ENCODE results near the gene CALM3.

CALM3 gene

DNA sequence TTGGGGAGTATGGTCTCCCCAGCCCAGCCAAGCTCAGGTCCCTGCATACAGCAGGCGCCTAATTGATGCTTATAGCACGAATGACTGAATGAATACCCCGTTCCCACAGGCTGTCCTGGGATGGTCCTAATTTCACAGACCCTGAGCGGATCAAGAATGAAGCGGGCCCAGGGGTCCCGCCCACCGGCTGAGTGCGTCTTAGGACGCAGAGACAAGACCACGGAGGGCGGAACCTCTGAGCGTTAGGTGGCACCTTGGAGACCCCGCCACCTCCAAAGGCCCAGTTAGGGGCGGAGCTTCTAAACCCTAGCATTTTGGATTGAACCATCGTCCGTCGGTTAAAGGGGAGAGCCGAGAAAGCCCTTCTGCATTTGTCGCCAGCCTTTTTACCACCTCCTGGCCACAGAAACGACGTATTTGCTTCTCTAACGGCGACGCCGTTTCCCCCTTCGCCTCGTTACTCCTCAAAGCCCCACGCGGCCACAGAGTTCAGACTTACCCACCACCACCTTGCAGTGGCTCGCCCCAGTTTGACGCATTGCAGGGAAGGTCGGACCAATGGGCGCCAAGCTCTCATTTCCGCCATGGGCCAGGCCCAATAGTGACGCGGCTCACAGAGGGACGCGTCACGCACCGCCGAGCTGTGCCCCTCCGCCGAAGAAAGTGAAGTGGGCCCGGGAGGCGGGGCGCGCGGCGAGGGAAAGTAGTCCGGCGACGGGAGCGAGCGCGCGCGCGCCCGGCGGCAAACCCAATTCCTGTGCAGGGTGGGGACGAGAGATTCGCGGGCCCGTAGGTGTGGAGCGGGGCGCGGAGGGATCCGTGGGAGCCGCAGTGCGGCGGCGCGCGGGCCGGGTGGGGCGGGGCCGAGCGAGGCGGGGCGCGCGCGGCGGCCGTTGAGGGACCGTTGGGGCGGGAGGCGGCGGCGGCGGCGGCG is 479 bp upstream of the CALM3 start:
- DNase-seq = peak; percentile 97 to 99 (median 97)

DNA sequence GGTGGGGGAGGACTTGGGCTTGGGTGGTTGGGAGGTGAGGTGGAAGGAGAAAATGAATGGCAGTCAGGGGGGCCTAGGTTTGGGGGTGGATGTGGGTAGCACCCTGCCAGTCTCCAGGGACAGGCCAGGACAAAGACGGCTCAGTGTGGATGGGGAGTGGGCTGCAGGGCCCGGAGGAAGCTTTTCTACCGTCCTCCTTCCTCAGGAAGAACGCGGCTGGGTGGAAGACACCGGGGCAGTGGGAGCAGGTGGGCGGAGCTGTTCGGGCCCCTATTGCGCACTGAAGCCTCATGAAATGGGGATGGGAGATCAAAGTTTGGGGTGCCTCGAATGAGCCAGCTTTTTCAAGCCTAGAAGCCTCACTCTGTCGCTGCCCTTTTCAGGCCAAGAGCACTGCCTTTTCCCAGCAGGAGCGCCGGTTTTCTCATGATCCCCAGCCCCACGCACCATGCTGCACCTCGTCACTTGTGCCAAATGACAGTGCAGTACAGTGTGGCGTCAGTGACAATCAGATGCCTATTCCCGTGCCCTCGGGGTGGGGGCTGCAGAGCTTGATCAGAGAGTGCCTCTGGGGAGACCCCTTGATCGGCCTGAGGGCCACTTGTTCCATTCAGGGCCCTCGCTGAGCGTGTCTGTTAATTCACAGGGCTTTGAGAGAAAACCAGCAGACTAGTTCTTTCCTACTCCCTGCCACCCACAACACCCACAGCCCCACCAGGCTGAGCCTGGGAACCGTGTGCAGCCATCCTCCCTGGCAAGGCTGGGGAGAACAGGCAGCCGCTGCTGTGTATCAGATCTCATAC is 1.5 kb downstream of the CALM3 start:
- no peak for DNase-seq

DNA sequence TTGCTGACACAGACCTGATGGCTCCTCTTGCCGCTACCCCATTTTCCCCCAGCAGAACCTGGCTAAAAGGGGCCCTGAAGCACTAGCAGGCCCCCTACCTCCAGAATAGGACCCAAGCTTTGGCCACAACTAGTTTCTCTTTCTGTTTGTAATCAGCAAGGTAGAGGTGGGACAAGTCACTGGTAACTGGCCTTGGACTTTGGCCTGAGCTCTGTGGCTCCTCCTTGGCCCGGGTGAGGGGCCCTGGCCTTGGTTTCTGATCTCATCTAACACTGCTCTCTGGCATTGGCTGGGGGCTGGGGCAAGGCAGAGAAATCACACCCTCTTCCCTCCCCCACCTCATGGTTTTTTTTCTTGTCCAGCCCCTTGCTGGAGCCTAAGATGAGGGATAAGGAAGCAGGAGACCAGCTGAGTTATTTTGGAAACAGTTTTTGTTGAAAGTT is 2.1 kb downstream of the CALM3 start:
- DNase-seq = no peak

DNA sequence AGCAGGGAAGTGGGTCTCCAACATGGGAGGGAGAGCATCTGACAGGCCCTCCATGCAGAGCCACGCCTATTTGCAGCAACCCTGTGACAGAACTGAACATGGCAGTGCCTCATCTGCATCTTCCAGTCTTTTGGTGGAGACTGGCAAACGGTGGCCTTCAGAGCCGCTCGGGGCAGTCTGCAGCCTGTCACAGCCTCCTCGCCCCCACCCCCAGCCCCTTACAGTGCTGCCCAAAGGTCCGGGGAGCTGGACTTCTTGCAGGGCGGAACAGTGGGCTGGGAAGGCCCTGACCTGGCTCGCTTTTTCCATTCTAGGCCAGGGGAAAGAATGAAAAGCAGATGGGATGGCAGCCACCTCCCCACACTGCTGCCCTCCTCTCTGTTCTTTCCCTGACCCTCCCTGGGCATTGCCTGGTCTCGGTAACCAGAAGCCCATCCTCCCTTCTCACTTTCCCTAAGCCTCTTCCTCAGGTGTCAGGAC is 2.7 kb downstream of the CALM3 start:
- DNase-seq = no peak

DNA sequence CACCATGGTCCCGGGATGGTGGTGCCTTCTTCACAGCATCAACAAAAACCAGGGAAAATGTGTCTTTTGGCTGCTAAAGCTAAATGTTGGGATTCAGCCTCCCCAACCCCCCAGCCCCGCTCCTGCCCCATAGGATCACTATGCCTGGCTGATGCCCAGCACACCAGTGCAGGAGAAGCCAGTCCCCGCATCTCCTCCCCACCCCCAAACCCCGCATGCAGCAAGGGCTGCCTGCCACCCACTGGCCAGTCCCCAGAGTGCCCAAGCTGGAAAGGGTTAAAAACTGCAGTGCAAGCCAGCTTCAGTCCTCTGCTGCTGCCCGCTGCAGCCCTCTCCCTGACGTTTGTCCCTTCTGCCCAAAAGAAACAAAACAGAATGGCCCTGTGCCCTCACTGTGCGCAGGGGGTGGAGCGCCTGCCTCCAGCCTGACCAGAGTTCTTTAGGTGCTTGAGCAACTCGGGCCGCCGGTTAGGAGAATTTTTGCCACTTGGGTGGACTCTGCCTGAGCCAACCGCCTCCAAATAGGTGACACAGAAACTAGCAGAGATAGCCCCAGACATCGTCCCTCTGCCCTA is 3.7 kb downstream of the CALM3 start:
- DNase-seq = no peak

DNA sequence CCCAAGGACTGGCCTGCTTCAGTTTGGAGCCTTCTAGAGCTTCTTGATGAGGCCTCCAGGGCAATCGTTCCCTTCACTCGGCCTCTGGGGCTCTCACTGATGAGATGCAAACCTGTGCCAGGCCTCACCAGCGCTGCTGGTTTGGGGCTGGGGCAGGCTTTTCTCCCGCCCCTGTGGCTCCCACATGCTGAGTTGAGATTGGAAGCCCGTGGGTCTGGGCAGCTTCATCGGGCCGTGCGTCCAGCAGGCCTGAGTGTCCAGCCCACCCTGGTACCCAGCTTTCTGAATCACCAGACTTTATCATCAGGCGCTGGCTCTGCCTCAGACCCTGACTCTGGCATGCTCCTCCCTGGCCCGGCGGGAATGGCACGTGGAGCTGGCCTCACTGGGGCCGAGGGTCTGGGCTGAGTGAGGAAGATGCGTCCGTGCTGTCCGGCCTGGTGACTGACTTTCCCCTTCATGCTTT is 4.3 kb downstream of the CALM3 start:
- no peak for DNase-seq

DNA sequence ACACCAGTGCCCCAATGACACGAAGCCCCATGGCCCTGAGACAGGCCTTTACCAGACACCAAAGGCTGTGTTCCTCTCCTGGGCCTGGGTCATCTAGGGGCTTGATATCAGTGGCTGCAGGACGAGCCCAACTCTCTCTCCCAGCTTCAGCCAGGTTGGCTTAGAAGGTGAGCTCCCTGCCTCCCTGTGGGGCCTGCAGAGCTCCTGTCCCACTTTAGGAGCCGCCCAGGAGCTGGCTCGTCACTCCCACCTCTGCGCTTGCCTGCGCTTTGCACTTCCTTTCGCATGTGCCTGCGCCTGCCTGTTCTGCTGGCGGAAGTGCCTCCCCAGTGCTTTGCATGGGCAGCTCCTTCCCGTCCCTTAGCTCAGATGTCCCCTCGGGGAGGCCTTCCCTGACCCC is 4.9 kb downstream of the CALM3 start:
- DNase-seq = no peak

DNA sequence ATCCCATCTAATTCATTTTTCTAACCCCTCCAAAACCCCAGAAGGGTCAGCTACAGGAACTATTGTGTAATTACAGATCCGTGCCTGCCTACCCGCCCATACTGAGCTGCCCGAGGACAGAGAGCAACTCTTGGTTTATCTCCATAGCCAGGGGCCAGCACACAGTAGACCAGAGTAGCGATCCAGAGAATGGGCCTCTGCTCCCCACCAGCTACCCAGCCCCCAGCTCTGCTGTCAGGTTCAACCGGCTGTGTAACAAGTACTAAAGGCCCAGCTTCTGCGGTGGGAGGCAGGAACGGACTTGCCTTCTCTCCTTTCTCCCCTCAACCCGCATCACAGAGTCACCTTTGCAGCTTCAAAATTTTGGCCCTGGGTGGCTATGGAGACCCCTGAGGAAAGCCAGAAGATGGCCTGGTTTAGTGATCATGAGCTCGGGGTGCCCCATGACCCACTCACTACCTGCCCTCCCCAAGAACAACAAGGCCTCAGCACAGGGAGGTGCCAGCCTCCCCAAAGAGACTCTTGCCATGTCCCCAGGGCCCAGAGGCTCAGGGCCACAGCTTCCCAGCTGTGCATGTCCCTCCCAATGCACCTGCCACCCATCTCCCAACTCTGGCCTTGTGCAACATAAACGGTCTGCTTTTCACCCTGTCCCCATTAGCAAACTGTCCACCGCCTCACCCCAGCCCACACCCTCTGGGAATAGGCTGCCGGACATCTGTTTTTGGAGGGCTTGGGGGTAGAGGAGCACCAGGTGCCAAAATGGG is 5.7 kb downstream of the CALM3 start:
- DNase-seq = no peak

DNA sequence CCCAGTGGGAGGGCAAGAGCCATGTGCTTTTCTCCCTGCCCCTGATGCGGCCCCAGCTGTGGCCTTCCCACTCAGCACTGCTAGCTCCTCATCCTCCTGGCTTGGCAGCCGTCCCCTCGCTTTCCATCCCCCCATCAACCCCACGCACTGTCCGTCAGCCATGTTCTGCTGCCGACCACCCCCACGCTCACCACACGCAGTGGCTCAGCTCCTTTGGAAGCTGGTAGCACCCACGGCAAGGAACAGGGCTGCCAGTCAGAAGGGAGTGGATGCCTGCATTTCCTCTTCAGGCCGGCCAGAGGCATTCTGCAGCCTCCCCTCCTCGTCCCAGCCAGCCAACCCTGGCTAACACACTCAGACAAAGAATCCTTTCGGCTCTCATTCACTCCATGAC is 6.3 kb downstream of the CALM3 start:
- no peak for DNase-seq

DNA sequence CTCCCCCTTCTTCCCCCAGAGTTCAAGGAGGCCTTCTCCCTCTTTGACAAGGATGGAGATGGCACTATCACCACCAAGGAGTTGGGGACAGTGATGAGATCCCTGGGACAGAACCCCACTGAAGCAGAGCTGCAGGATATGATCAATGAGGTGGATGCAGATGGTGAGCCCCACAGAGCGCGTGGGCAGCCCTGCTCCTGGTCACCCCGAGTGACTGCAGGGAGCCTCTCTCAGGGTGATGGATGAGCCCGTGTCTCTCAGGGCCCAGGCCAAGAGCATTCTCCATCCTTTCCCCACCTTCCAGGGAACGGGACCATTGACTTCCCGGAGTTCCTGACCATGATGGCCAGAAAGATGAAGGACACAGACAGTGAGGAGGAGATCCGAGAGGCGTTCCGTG is 7.0 kb downstream of the CALM3 start:
- DNase-seq = no peak

DNA sequence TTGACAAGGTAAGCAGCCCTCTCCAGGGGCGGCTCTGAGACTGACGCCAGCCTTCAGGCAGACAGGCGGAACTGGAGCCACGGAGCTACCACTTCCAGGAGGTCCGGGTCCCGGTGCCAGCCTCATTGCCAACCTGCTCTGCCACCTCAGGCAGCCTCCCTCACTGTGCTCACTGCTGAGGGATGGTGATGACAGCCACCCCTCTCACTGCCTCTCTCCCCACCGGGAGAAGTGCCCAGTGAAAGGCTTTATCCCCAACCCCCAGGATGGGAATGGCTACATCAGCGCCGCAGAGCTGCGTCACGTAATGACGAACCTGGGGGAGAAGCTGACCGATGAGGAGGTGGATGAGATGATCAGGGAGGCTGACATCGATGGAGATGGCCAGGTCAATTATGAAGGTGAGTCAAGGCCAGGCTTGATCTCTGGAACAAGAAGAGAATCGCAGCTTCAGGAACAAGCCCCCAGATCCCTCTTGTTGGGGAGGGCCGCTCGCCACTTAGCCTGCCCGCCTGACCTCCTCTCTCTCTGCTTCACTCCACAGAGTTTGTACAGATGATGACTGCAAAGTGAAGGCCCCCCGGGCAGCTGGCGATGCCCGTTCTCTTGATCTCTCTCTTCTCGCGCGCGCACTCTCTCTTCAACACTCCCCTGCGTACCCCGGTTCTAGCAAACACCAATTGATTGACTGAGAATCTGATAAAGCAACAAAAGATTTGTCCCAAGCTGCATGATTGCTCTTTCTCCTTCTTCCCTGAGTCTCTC is 7.6 kb downstream of the CALM3 start:
- peak in 1 of 3 experiments; percentile 10 for DNase-seq

DNA sequence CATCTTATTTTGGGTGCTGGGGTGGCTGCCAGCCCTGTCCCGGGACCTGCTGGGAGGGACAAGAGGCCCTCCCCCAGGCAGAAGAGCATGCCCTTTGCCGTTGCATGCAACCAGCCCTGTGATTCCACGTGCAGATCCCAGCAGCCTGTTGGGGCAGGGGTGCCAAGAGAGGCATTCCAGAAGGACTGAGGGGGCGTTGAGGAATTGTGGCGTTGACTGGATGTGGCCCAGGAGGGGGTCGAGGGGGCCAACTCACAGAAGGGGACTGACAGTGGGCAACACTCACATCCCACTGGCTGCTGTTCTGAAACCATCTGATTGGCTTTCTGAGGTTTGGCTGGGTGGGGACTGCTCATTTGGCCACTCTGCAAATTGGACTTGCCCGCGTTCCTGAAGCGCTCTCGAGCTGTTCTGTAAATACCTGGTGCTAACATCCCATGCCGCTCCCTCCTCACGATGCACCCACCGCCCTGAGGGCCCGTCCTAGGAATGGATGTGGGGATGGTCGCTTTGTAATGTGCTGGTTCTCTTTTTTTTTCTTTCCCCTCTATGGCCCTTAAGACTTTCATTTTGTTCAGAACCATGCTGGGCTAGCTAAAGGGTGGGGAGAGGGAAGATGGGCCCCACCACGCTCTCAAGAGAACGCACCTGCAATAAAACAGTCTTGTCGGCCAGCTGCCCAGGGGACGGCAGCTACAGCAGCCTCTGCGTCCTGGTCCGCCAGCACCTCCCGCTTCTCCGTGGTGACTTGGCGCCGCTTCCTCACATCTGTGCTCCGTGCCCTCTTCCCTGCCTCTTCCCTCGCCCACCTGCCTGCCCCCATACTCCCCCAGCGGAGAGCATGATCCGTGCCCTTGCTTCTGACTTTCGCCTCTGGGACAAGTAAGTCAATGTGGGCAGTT is 8.6 kb downstream of the CALM3 start:
- peak in 1 of 3 experiments; percentile 10 for DNase-seq

DNA sequence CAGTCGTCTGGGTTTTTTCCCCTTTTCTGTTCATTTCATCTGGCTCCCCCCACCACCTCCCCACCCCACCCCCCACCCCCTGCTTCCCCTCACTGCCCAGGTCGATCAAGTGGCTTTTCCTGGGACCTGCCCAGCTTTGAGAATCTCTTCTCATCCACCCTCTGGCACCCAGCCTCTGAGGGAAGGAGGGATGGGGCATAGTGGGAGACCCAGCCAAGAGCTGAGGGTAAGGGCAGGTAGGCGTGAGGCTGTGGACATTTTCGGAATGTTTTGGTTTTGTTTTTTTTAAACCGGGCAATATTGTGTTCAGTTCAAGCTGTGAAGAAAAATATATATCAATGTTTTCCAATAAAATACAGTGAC is 9.3 kb downstream of the CALM3 start:
- no peak for DNase-seq

DNA sequence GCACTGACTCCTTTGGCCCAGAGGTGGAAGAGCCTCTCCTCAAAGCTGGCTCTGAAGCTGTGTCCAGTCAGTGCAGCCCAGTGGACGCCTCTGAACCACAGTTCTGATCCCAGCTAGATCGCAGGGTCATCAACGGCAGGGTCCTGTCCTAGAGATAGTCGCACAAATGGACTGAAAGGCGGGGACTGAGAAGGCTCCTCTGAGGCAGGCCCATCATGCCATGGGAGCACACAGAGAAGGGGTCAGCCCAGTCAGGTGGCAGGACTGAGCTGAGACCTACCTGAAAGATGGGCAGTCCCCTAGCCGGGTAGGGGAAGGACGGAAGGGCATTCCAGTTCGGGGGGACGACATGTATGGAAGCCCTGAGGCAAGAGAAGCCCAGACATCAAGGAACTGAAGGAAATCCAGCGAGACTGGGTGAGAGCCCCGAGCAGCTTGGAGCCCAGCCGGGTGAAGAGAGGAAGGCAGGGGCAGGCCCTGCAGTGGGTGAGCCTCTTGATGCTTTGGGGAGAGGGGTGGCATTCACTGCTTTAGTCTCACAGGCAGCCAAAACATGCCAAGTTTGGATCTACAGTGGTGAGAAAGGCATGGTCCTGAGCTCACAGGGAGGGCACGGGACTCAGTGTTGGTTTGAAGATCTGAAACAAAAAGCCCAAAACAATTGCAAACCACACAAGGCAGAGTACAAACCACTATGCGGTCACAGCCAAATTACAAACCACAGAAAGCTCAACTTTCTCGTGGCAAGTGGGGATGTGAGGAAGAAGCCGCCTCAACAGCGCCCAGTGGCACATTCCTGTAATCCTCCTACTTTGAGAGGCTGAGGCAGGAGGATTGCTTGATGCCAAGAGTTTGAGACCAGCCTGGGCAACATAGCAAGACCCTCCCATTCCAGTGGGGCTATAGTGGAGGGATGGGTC is 10.0 kb downstream of the CALM3 start:
- no peak for DNase-seq

DNA sequence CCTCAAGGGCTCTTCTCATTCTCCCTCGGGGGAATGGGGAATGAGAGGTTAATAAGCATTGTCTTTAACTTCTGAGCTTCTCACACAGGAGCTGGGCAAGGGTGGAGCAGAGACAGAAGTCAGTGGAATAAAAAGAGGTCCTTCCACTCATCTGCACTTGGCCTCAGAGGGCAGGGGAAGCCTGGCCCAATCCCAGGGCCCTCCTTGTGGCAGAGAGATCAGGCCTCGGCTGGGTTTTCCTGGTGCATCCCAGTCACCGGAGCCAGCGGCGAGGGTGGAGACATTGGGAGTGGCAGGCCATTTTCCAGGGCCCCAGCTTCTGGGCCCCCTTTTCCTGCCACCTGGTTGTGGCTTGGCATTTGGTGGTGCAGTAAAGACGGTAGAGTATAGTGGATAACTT is 10.6 kb downstream of the CALM3 start:
- no peak for DNase-seq

DNA sequence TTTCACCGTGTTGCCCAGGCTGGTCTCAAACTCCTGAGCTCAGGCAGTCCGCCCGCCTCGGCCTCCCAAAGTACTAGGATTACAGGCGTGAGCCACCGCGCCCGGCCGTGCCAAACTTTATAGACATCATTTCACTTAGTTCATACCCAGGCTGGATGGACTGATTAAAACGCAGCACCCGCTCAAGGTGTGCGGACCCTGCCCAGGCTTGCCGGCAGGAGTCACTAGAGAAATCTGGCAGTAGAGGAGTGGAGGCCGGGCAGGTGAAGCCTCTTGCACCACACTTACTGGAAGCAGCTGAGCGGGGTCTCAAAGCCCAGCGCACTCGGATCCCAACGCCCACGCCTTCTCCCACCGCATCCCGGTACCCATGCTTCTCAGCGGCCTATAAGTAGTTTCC is 12.4 kb downstream of the CALM3 start:
- DNase-seq = no peak

DNA sequence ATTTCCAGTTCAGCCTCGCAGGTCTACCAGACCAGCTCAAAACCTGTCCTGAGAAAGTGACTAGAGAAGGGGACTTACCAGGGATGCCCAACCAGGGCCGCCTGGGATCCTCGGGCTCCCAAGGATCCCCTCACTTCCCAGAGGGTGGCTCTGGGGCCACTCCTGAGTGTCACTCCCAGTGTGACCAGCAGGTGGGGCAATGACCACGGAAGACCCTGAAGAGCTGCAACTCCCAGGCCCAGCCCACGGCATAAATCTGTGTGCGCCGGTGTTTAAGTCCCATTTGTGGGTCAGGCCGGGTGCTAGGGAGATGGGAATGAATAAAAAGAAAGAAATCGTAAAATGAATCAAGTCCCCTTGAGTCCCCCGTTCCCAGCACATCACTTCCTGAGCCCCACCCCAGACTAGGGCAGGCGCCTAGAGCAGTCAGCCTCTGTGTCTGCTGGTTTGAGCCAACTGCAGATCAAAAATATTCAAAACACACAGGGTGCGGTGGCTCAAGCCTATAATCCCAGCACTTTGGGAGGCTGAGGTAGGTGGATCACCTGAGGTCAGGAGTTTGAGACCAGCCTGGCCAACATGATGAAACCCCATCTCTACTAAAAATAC is 13.1 kb downstream of the CALM3 start:
- DNase-seq = peak; percentile 68 to 78 (median 77)

DNA sequence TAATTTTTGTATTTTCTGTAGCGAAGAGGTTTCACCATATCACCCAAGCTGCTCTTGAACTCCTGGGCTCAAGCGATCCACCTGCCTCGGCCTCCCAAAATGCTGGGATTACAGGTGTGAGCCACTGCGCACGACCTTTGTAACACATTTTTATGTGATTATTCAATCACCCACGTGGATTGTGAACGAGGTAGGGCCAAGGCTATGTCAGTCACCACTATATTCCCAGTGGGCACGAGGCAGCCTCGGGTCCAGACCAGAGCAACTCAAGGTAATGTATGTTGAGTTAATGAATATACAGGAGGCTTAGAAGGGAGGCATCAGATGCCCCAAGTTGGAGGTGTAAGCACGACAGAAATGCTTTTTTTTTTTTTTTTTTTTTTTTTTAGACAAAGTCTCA is 14.8 kb downstream of the CALM3 start:
- DNase-seq = no peak

Measured in NCI-H1417 (cell line).